Measurements from ENCODE around the gene DUSP28.
"Not testable (repeated sequence)": the region's sequence is repeated elsewhere in the genome, so short reads cannot be mapped to it uniquely, and the experiment has no call there.

DUSP28 gene

DNA sequence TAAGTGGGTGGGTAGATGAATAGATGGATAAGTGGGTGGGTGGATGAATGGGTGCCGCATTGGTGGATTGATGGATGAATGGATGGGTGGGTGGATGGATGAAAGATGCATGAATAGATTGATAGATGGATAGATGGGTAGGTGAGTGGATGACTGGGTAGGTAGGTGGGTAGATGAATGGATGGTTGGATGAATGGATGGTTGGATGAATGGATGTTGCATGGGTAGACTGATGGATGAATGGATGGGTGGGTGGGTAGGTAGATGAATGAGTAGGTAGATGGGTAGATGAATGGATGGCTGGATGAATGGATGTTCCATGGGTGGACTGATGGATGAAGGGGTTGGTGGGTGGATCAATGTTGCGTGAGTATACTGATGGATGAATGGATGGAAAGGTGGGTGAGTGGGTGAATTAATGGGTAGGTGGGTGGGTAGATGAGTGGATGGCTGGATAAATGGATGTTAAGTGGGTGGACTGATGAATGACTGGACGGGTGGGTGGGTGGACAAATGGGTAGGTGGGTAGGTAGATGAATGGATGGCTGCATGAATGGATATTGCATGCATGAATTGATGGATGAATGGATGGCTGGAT lies 32.9 kb upstream of the DUSP28 start:
- DNase-seq (ENCODE audit: low spot score): no peak

DNA sequence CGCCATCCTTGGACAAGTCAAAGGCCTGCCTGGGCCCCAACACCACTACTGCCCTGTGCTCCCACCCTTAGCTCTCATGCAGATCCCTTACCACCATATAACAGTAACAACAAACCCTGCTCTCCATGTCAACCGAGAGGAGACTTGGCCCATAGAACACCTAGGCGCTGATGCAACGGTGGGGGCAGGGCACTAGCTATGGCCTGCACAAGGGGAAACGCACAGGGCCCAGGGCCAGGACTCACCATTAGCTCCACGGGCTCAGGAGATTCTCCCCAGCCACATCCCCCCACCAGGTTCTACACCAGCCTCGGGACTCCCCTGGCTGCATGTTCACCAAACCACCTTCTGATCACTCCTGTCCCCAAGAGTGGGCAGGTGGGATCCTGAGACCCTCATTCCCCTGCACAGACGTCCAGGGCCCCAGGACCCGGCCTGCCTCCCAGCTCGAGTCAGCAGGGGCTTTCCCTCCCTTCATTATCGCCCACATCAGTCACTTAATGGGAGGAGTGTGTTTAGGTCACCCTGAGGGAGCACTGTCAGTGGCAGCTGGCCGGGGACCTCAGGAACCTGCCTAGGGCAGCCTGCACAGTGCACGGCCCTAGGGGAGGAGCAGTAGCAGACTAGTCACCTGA lies 31.6 kb upstream of the DUSP28 start:
- DNase-seq (ENCODE audit: low spot score): no peak

DNA sequence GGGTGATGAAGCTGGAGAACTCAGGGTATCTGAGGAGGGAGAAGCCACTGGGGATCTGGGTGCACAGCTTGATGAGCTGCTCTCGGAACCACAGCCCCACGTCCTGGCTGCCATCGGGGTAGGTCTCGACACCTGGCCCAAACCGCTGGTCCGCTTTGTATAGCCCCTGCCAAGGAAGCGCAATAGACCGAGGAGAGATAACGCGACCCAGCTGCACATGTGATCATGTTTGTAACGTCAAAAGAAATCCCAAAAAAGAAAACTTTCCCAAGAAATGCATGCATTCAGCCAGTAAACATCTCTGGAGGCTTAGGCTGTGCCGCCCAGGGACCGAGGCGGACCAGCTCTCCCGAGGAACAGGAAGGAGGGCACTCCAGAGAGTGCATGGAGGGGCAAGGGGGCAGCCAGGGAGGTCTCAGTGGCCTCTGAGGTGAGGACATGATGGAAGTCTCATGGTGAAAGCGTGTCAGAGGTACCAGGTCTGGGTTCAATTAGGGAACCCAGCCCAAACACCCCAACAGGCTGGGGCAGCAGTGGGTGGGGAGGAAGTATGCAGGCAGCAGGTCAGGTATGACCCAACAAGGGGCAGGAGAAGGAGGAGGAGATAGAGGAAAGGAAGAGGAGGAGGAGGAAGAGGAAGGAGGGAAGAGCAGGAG lies 30.7 kb upstream of the DUSP28 start:
- DNase-seq (ENCODE audit: low spot score): no peak

DNA sequence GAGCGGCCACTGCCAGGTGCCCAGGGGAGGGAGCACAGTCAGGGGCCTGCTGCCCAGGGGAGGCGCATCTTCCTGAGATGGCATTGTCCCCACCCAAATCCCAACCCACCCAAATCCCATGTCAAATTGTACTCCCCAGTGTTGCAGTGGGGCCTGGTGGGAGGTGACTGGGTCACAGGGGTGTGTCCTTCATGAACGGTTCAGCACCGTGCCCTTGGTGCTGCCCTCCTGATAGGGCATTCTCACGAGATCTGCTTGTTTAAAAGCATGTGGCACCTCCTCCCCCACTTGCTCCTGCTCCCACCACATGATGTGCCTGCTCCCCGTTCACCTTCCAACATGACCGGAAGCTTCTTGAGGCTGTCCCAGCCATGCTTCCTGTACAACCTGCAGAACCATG lies 30.0 kb upstream of the DUSP28 start:
- DNase-seq (ENCODE audit: low spot score): no peak

DNA sequence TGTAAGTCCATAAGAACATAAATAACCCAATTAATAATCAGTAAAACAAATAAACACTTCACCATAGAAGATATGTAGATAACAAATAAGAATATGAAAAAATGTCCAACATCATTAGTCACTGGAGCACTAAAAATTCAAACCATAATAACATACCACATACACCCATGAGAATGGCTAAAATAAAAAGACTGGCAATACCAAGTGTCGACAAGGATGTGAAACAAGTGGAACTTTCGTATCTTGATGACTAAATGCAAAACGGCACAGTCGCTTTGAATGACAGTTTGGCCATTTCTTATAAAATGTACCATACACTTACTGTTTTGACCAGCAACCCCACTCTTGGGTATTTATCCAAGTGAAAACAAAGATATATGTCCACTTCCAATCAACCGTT lies 29.1 kb upstream of the DUSP28 start:
- DNase-seq (ENCODE audit: low spot score): no peak

DNA sequence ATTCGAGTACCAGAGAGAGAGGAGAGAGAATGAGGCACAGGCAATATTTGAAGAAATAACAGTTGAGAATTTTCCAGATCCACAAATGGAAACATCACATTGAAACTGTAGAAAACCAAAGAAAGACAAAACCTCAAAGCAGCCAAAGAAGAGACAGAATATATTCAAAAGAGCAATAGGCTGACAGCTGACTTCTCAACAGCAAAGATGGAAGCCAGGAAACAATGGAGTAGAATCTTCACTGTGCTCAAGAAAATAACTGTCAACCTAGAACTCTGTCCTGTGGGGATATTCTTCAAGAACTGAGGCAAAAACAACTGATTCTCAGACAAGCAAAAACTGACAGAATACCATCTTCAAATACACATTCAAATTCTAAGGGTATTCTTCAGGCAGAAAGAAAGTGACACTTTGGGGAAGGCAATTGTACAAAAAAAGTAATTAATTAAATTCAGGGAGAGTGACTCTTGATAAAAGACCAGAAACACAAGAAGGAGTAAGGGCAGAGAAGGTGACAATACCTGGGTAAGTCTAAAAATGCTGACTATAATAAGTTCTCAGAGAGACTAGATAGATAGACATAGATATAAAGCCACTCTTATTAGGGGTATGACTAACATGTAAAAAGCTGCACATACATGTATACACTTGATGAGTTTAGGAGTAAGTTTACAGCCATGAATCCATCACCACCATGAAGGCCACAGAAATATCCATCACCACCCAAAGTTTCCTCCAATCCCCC lies 28.0 kb upstream of the DUSP28 start:
- no peak for DNase-seq (ENCODE audit: low spot score)

DNA sequence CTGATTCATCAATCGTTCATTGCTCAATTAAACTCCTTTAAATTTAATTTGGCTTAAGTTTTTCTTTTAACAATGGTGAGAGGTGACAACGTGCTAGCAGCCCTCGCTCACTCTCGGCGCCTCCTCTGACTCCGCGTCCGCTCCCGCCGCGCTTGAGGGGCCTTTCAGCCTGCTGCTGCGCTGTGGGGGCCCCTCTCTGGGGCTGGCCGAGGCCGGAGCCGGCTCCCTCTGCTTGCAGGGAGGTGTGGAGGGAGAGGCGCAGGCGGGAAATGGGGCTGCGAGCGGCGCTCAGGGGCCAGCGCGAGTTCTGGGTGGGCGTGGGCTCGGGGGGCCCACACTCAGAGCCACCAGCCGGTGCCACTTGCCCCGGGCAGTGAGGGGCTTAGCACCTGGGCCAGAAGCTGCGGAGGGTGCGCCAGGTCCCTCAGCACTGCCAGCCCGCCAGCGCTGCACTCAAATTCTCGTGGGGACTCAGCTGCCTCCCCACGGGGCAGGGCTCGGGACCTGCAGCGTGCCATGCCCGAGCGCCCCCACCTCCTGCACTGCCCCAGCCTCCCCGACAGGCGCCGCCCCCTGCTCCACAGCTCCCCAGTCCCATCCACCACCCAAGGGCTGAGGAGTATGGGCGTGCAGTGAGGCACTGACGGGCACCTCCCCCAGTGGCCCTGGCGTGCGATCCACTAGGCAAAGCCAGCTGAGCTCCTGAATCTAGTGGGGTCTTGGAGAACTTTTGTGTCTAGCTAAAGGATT lies 22.0 kb upstream of the DUSP28 start:
- DNase-seq (ENCODE audit: low spot score): no peak

DNA sequence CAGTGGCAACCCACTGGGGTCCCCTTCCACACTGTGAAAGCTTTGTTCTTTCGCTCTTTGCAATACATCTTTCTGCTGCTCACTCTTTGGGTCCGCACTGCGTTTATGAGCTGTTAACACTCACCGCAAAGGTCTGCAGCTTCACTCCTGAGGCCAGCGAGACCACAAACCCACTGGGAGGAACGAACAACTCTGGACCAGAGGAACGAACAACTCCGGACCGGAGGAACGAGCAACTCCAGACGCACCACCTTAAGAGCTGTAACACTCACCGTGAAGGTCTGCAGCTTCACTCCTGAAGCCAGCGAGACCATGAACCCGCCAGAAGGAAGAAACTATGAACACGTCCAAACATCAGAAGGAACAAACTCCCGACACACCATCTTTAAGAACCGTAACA lies 21.1 kb upstream of the DUSP28 start:
- not testable (repeated sequence) for DNase-seq (ENCODE audit: low spot score)

DNA sequence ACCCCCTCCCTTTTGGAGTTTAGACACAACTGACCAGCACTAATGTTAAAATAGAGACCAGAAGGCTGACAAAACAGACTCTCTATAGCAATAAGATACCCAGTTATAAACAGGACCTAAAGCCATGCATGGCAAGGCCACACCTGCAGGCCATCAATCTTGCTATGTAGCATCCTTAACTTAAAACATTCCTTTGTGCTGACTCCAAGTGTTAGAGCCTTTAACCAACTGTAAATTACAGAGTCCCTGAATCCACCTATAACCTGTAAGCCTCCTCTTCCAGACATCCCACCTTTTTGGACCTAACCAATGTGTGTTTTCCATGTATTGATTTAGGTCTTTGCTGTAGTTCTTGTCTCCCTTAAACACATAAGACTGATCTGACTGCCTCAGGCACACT lies 20.3 kb upstream of the DUSP28 start:
- DNase-seq (ENCODE audit: low spot score): no peak

DNA sequence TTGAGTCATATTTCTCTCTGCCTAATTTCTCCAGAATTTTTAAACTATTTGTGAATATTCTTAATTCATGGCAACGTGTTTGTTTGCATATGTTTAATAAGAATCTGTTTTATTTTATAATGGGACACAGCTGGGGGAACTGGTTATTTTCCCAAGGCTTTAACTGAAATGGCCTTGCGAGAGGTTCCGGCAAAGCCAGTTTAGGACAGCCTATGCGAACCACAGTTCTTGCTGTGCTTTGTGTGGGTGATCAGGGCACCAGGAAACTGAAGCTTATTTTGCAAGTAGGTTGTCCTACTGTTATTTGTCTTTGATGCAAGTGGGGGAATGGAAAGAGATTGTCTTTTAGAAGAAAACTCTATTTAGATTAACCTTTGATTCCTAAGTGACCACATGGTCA lies 8.9 kb upstream of the DUSP28 start:
- no peak for DNase-seq (ENCODE audit: low spot score)

DNA sequence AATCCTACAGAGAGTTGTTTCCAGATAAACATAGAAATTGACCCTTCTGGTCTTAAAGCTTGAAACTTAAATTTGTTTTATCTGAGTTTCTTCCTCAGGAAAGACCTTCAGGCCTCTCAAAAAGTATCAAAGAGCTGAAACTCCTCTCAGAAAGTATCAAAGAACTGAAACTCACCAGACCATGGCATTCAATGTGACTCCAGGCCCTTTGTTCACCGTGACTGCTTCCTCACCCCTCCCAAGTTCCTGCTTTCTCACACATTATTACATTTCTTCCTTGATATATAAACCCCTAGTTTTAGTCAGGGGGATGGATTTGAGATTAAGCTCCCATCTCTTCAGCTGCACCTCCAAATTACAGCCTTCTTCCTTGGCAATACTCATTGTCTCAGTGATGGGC lies 8.3 kb upstream of the DUSP28 start:
- DNase-seq (ENCODE audit: low spot score): peak; percentile 60

DNA sequence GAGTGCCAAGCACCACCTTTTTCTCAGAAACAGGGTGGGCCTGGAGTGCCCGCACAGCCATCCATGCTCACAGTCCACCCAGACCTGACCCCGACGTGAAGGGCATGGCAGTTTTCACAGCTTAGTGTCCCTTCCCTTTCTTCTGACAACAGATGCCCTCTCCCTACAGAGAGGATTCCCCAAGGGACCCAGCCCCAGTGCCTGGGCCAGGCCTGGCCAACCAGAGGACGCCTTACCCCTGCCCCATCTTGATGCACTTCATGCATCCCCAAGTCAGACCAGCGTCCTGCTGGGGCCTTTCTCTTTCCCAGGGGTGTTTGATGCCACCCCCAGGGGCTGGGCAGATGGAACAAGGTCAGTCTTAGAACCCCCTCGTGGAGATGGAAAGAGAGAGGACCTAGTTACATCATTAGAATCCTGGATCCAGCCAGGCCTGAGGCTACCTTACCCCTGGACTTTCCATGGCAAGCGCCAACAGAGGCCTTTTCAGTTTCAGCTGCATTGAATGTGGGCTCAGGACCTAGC lies 6.1 kb upstream of the DUSP28 start:
- no peak for DNase-seq (ENCODE audit: low spot score)

DNA sequence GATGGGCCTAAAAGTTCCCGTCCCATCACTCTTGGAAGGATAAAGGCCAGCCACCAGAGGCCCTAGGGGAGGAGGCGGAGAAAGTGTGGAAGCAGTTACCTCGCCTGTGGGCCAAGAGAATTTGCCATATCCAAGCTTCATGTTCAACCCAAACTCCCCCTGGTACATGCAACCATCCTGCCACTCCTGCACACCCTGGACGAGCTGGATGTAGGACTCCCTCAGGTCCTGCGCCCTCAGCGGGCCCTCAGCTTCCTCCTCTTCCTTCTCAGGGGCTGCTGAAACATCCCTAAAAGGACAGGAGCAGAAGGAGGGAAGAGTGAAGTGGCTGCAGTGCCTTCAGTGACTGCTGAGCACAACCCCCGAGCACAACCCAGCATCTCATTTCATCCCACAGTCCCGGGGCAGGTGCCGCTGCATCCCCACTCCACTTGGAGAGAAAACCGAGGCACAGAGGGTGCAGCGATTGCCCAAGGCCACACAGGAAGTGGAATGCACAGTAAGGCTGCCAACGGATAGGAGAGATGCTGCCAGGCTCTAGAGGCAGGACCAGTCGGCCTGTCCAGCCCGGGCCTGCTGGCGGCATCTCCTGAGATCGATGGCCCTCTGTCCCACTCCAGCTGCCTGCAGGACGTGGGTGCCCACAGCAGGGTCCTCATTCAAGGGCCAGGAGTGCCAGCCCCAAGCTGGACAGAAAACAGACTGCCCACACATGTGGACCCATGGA lies 5.2 kb upstream of the DUSP28 start:
- no peak for DNase-seq (ENCODE audit: low spot score)

DNA sequence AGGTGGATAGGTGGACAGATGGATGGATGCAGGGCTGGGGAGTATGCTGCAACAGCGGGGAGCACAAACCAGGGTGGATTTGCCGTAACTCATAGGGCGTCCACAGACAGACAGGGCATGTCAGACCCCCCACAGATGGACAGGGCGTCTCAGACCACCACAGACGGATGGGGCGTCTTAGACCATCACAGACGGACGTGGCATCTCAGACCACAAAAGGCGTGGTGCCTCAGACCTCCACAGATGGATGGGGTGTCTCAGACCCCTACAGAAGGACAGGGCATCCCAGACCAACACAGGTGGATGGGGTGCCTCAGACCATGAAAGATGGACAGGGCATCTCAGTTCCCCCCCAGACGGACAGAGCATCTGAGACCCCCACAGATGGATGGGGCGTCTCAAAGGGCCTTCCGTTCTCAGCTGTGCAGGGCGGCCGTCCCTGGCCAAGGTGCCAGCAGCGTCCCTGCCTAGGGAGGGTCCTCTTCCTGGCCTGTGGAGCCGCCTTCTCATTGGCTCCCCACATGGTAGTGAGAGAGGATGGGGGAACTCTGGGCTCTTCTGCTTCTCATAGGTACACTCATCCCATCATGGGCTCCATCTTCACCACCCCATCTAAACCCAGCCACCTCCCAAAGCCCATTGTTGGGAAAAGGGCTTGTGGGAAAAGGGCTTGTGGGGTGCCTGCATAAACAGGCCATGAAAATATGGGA lies 4.5 kb upstream of the DUSP28 start:
- no peak for DNase-seq (ENCODE audit: low spot score)

DNA sequence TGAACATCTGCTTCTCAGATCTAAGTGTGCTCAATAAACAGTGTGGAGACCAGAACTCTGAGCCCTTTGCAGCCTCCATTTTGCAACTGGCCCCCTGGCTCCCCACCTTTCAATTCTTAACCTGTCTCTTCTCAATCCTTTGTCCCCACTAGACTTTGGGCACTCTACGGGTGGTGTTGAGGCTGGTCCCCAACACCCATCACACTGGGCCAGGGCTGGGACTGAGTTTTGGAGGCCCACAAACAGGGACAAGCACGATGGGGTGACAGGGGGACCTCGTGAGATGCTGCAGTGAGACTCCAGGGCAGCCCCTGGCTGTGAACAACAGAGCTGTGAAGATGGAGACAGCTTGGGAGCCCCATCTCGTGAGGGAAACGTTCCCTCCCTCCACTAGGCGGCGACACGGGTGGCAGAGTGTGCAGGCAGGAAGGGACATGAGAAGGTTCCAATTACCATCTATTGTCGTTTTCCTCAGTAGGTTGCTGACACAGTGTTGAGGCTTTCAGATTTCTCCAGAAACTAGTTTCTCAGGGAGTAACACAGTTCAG lies 3.5 kb upstream of the DUSP28 start:
- peak; percentile 69 for DNase-seq (ENCODE audit: low spot score)

DNA sequence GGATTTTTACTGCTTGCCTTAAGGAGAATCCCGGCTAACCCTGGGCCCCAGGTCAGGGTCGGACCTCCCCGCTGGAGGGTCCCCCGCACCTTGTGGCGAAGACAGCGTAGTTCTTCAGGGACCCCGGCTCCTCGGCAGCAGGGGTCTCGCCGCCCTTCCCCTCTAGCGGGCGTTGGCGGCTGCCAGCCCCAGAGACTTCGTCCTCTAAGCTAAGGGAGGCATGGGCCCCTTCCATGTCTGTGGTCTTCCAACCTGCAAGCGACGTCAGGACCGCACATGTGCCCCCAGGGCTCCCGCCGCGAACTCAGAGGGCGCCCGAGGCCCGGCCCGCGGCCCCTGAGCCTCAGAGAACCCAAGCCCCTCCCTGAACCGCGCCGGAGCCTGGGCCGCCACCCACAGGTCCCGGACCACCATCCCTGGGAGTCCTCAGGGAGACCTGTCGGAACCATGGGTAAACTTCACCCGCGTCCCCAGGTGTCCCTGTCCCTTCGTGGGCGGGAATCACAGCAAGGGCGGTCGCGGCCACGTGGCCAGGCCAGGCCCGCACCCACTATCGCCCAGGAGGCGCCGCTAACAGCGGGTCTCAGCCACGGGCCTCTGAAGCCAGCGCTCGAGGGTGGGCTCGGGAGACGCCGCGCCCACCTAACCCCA lies 2.9 kb upstream of the DUSP28 start:
- no peak for DNase-seq (ENCODE audit: low spot score)

DNA sequence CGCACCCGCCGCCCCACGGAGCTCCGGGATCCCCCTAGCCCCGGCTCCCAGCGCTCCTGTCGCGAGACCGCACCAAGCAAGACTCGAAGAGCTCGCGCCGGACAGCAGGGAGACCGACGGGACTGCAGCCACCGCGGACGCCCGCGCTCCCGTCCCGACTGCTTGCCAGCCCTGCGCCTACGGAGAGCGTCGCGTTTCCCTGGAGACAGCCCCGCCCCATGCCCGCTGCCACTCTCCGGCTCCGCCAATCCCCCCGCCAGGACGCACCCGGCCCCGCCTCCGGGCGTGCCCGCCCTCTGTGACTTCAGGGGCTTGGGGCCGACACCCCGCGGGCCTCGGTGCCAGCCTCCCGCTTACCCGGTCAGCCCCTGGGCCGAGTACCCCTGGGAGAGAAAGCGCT lies 2.3 kb upstream of the DUSP28 start, which contains the start of gene ANKMY1:
Gene ANKMY1, minus strand, starts transcription at position 181 of the 400 bp plus-strand sequence. CDS start 653 bp downstream, outside the sequence.
- DNase-seq (ENCODE audit: low spot score): peak; percentile 78

DNA sequence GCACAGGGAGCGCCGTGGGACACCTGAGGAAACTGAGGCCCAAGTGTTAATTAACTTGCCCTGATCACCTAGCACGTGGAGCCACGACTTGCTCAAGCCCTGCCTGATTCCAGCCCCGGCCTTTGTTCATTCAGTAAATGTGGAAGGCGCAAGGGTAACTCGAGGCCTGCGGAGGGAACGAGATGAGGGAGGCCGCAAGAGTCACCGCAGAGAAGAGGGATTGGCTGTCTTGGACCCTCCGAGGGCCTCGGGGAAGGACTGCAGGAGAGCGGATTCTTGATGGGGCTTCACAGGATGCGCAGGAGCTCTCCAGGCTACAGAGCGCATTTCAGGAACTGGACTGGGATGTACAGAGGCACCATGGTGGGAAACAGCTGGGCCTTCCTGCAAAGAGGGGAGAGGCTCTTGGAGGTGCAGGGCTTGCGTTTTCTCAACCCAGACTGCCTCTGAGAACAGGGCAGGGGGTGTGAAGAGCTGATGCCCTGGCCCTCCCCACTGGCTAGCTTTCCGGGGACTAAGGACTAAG lies 1.9 kb upstream of the DUSP28 start:
- no peak for DNase-seq (ENCODE audit: low spot score)

DNA sequence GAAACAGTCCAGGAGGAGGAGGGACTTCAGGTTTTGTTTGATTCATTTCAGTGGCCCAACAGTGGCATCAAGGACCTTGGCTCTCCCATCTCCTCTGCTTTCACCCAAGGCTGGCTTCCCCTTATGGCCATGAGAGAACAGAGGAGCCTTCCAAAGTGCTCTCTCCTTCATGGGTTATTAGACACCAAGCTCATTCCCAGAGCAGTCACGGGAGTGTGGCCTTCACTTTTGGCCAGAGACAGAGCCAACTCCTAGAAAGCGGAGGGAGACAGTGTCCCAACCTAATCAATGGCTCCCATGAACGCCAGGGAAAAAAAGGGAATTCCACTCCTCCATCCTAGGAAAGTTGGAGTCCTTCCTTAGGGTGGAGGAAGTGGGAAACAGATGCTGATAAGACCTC lies 871 bp upstream of the DUSP28 start:
- DNase-seq (ENCODE audit: low spot score): no peak
